Mucosa of stomach (tissue), 1 donor: Measurements from ENCODE around the gene STON1.
"Not testable (repeated sequence)": the region's sequence is repeated elsewhere in the genome, so short reads cannot be mapped to it uniquely, and the experiment has no call there.

Experiments used
- H3K27me3 ChIP-seq: one replicate; pipeline ENCODE4 v1.7.0; 2013; ENCODE audit warnings: mild to moderate bottlenecking, low read length; ENCODE audit not compliant: control insufficient read depth, insufficient read depth
- H3K36me3 ChIP-seq: one replicate; pipeline ENCODE4 v1.7.0; 2013; ENCODE audit warnings: low read length; ENCODE audit not compliant: control insufficient read depth, insufficient read depth
- H3K4me1 ChIP-seq: one replicate; pipeline ENCODE4 v1.7.0; 2013; ENCODE audit warnings: mild to moderate bottlenecking, low read length; ENCODE audit not compliant: control insufficient read depth, insufficient read depth
- H3K4me3 ChIP-seq: one replicate; pipeline ENCODE4 v1.7.0; 2013; ENCODE audit warnings: low read length
- H3K9ac ChIP-seq: one replicate; pipeline ENCODE4 v1.7.0; 2013; ENCODE audit warnings: mild to moderate bottlenecking, low read length, moderate library complexity
- H3K9me3 ChIP-seq: one replicate; pipeline ENCODE4 v1.7.0; 2013; ENCODE audit warnings: mild to moderate bottlenecking, low read length, moderate library complexity; ENCODE audit not compliant: control insufficient read depth
- donor health status: Pancreatic carcinoma.

Gene STON1

GRCh38 chr2:48607307-48608014 is 77.5 kb downstream of the STON1 start:
- no peak overlapping the region for H3K4me3 ChIP-seq
- H3K4me1 ChIP-seq, result no peaks in the 10 kb centered on the region
- no peaks in the 10 kb centered on the region for H3K9me3 ChIP-seq
- no peak overlapping the region for H3K9ac ChIP-seq
- no peaks in the 10 kb centered on the region for H3K27me3 ChIP-seq
- no peaks in the 10 kb centered on the region for H3K36me3 ChIP-seq

- no peak overlapping the region for H3K4me3 ChIP-seq
- no peaks in the 10 kb centered on the region for H3K4me1 ChIP-seq
- H3K27me3 ChIP-seq, result no peaks in the 10 kb centered on the region
- H3K9ac ChIP-seq, result no peak overlapping the region
- H3K36me3 ChIP-seq, result no peaks in the 10 kb centered on the region
- no peaks in the 10 kb centered on the region for H3K9me3 ChIP-seq
Measured at GRCh38 chr2:48613211-48613610, 83.3 kb downstream of the STON1 start.

DNA sequence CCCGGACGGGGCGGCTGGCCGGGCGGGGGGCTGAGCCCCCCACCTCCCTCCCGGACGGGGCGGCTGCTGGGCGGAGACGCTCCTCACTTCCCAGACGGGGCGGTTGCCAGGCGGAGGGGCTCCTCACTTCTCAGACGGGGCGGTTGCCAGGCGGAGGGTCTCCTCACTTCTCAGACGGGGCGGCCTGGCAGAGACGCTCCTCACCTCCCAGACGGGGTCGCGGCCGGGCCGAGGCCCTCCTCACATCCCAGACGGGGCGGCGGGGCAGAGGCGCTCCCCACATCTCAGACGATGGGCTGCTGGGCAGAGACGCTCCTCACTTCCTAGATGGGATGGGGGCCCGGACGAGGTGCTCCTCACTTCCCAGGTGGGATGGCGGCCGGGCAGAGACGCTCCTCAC is 84.6 kb downstream of the STON1 start:
- H3K4me1 ChIP-seq, H3K4me3 ChIP-seq, H3K36me3 ChIP-seq, H3K9me3 ChIP-seq, H3K9ac ChIP-seq, H3K27me3 ChIP-seq: not testable (repeated sequence)

- H3K9ac ChIP-seq, result no peak within 1 kb of the TSS
- H3K9me3 ChIP-seq, result no peaks in the 10 kb centered on the region
- H3K4me3 ChIP-seq, result no peak within 1 kb of the TSS
- H3K4me1 ChIP-seq, result no peaks in the 10 kb centered on the region
- no peaks in the 10 kb centered on the region for H3K36me3 ChIP-seq
- H3K27me3 ChIP-seq, result no peaks in the 10 kb centered on the region
Measured at GRCh38 chr2:48617618-48618017, 87.7 kb downstream of the STON1 start, which contains the start of gene GTF2A1L. Gene GTF2A1L, plus strand, starts transcription at chr2:48617856. Its CDS starts 19 bp downstream, at chr2:48617875.

DNA sequence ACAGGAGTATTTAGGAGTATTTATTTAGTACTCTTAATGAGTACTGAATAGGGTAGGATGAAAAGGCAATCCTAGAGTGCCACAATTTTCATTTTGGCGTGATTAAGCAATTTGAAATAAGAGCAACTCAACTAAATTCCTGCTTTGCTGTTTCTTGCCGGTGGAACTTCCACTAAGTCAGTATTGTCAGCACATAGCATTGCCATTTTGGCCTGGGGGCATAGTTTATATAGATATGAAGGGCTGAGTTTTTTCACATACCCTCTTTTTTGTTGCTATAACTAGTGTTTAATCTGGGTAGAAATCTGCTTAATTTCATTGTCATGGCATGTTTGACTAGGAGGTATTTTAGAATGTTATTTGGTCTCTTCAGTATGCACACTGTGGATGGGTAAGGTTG is 89.6 kb downstream of the STON1 start:
- Histone ChIP-seq H3K9ac (no peak overlapping the region), H3K27me3 (no peaks in the 10 kb centered on the region), H3K36me3 (no peaks in the 10 kb centered on the region), H3K4me3 (no peak overlapping the region), H3K4me1 (no peaks in the 10 kb centered on the region), H3K9me3 (no peaks in the 10 kb centered on the region)

DNA sequence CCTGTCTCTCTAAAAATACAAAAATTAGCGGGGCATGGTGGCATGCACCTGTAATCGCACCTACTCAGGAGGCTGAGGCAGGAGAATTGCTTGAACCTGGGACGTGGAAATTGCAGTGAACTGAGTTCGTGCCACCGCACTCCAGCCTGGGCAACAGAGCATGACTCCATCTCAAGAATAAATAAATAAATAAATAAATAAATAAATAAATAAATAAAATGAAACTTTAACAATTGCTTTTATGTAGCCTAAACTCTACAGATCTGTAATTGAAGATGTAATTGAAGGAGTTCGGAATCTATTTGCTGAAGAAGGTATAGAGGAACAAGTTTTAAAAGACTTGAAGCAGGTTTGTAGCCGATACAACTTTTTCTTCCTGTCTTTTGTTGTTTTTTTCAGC is 90.7 kb downstream of the STON1 start:
- H3K4me1 ChIP-seq, result no peaks in the 10 kb centered on the region
- H3K36me3 ChIP-seq, result no peaks in the 10 kb centered on the region
- no peaks in the 10 kb centered on the region for H3K27me3 ChIP-seq
- H3K9ac ChIP-seq, result no peak overlapping the region
- H3K9me3 ChIP-seq, result no peaks in the 10 kb centered on the region
- no peak overlapping the region for H3K4me3 ChIP-seq

GRCh38 chr2:48622691-48623090 is 92.7 kb downstream of the STON1 start:
- not testable (repeated sequence) for H3K4me3 ChIP-seq, H3K9me3 ChIP-seq, H3K9ac ChIP-seq, H3K36me3 ChIP-seq, H3K27me3 ChIP-seq, H3K4me1 ChIP-seq

GRCh38 chr2:48624696-48625095 is 94.7 kb downstream of the STON1 start:
- no peaks in the 10 kb centered on the region for H3K27me3 ChIP-seq
- H3K9me3 ChIP-seq, result no peaks in the 10 kb centered on the region
- no peak overlapping the region for H3K4me3 ChIP-seq
- no peaks in the 10 kb centered on the region for H3K36me3 ChIP-seq
- H3K9ac ChIP-seq, result no peak overlapping the region
- no peaks in the 10 kb centered on the region for H3K4me1 ChIP-seq

- Histone ChIP-seq H3K4me3 (no peak overlapping the region), H3K27me3 (no peaks in the 10 kb centered on the region), H3K36me3 (no peaks in the 10 kb centered on the region), H3K4me1 (no peaks in the 10 kb centered on the region), H3K9ac (no peak overlapping the region), H3K9me3 (no peaks in the 10 kb centered on the region)
Measured at GRCh38 chr2:48626047-48626446, 96.1 kb downstream of the STON1 start.

- no peaks in the 10 kb centered on the region for H3K4me1 ChIP-seq
- H3K9ac ChIP-seq, result no peak overlapping the region
- no peaks in the 10 kb centered on the region for H3K9me3 ChIP-seq
- no peaks in the 10 kb centered on the region for H3K27me3 ChIP-seq
- no peak overlapping the region for H3K4me3 ChIP-seq
- no peaks in the 10 kb centered on the region for H3K36me3 ChIP-seq
Measured at GRCh38 chr2:48633143-48633542, 103.2 kb downstream of the STON1 start.

- no peaks in the 10 kb centered on the region for H3K4me1 ChIP-seq
- no peak overlapping the region for H3K4me3 ChIP-seq
- H3K27me3 ChIP-seq, result no peaks in the 10 kb centered on the region
- no peaks in the 10 kb centered on the region for H3K9me3 ChIP-seq
- no peaks in the 10 kb centered on the region for H3K36me3 ChIP-seq
- no peak overlapping the region for H3K9ac ChIP-seq
Measured at GRCh38 chr2:48635786-48636185, 105.8 kb downstream of the STON1 start.

GRCh38 chr2:48638261-48638660 is 108.3 kb downstream of the STON1 start:
- no peak overlapping the region for H3K9ac ChIP-seq
- H3K36me3 ChIP-seq, result no peaks in the 10 kb centered on the region
- H3K4me1 ChIP-seq, result no peaks in the 10 kb centered on the region
- H3K4me3 ChIP-seq, result no peak overlapping the region
- H3K27me3 ChIP-seq, result no peaks in the 10 kb centered on the region
- no peaks in the 10 kb centered on the region for H3K9me3 ChIP-seq
